SK-N-SH treated with all-trans-retinoic acid at 6 μM for 48 hours (cell line): Measurements from ENCODE around the gene UBR3.

Experiments used
- ATAC-seq: fragments of 200-7000 bp; cut with Tn5 transposase; 3 replicates; pipeline ENCODE4 v1.9.1; 2020; ENCODE audit warnings: mild to moderate bottlenecking, moderate library complexity
- BACH2 ChIP-seq: fragments of 250-450 bp; sonication (Bioruptor Pico); IDR thresholded peaks from 2 replicates; pipeline ENCODE4 v1.9.0; 2021; ENCODE audit warnings: mild to moderate bottlenecking, borderline replicate concordance
- ESRRG ChIP-seq: fragments of 250-450 bp; sonication (Bioruptor Pico); IDR thresholded peaks from 2 replicates; pipeline ENCODE4 v1.6.1; 2021; ENCODE audit warnings: mild to moderate bottlenecking
- GLIS3 ChIP-seq: fragments of 250-450 bp; sonication (Bioruptor Pico); IDR thresholded peaks from 2 replicates; pipeline ENCODE4 v1.5.0; 2020; ENCODE audit warnings: mild to moderate bottlenecking, moderate library complexity
- ISL1 ChIP-seq: fragments of 250-450 bp; sonication (Bioruptor Pico); IDR thresholded peaks from 2 replicates; pipeline ENCODE4 v2.1.2; 2022; ENCODE audit warnings: mild to moderate bottlenecking, moderate library complexity
- OSR1 ChIP-seq: fragments of 250-450 bp; sonication (Bioruptor Pico); IDR thresholded peaks from 2 replicates; pipeline ENCODE4 v1.8.0; 2022; ENCODE audit warnings: moderate library complexity, mild to moderate bottlenecking, inconsistent platforms
- TCF4 ChIP-seq: fragments of 250-450 bp; sonication (Bioruptor Pico); IDR thresholded peaks from 2 replicates; pipeline ENCODE4 v1.8.0; 2021; ENCODE audit warnings: mild to moderate bottlenecking, moderate library complexity, borderline replicate concordance
- TOX ChIP-seq: fragments of 250-450 bp; sonication (Bioruptor Pico); IDR thresholded peaks from 2 replicates; pipeline ENCODE4 v1.8.0; 2021; ENCODE audit warnings: mild to moderate bottlenecking, moderate library complexity, borderline replicate concordance
- ZC3H10 ChIP-seq: fragments of 250-450 bp; sonication (Bioruptor Pico); IDR thresholded peaks from 2 replicates; pipeline ENCODE4 v1.5.1; 2021; ENCODE audit warnings: mild to moderate bottlenecking, moderate library complexity
- ZFP3 ChIP-seq: fragments of 250-450 bp; sonication (Bioruptor Pico); IDR thresholded peaks from 2 replicates; pipeline ENCODE4 v1.5.0; 2020; ENCODE audit warnings: mild to moderate bottlenecking, moderate library complexity
- ZFP30 ChIP-seq: fragments of 450-650 bp; formaldehyde crosslinking; IDR thresholded peaks from 2 replicates; pipeline ENCODE4 v1.5.0; 2022; ENCODE audit warnings: mild to moderate bottlenecking, moderate library complexity
- ZNF565 ChIP-seq: fragments of 450-650 bp; formaldehyde crosslinking; conservative IDR thresholded peaks from 2 replicates; pipeline ENCODE4 v1.5.0; 2020; ENCODE audit warnings: low read depth, mild to moderate bottlenecking, moderate library complexity
- ZNF70 ChIP-seq: fragments of 450-650 bp; formaldehyde crosslinking; IDR thresholded peaks from 2 replicates; pipeline ENCODE4 v1.5.0; 2020; ENCODE audit warnings: mild to moderate bottlenecking, moderate library complexity
- TF ChIP-seq, protein P1 (sequence below): fragments of 250-450 bp; sonication (Bioruptor Pico); IDR thresholded peaks from 2 replicates; pipeline ENCODE4 v1.8.0; 2021; ENCODE audit warnings: low read depth, mild to moderate bottlenecking, moderate library complexity, borderline replicate concordance
- TF ChIP-seq, protein P2 (sequence below): fragments of 250-450 bp; sonication (Bioruptor Pico); IDR thresholded peaks from 2 replicates; pipeline ENCODE4 v1.5.1; 2021; ENCODE audit warnings: mild to moderate bottlenecking, moderate library complexity
- TF ChIP-seq, protein P3 (sequence below): fragments of 250-450 bp; sonication (Bioruptor Pico); IDR thresholded peaks from 2 replicates; pipeline ENCODE4 v1.5.1; 2020; ENCODE audit warnings: low read depth, mild to moderate bottlenecking, moderate library complexity
- TF ChIP-seq, protein P4 (sequence below): fragments of 250-450 bp; sonication (Bioruptor Pico); IDR thresholded peaks from 2 replicates; pipeline ENCODE4 v1.5.0; 2020; ENCODE audit warnings: mild to moderate bottlenecking, moderate library complexity

The UBR3 gene

DNA sequence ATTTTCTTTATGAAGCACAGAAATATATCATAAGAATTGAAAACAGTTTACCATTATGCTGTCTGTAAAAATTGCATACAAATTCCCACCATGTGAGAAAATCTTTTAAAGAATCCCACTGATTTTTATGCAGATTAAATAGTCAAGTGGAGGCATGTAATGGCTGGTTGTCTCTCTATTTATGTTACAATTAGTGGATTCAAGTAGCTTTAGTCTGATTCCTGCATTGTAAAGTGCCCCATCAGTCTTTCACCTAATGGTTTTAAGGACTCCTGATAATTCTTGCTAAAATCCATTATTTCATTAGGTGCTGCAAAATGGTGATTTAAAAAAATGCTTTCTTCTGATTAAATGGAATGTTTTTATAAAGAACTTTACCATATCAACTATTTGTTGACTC is 202.3 kb downstream of the UBR3 start (continued):
- TF ChIP-seq, protein P1, sequence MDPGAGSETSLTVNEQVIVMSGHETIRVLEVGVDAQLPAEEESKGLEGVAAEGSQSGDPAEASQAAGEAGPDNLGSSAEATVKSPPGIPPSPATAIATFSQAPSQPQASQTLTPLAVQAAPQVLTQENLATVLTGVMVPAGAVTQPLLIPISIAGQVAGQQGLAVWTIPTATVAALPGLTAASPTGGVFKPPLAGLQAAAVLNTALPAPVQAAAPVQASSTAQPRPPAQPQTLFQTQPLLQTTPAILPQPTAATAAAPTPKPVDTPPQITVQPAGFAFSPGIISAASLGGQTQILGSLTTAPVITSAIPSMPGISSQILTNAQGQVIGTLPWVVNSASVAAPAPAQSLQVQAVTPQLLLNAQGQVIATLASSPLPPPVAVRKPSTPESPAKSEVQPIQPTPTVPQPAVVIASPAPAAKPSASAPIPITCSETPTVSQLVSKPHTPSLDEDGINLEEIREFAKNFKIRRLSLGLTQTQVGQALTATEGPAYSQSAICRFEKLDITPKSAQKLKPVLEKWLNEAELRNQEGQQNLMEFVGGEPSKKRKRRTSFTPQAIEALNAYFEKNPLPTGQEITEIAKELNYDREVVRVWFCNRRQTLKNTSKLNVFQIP = no peak
- TF ChIP-seq ZC3H10 (CRISPR knock-in tag) (no peak), ESRRG (no peak), OSR1 (CRISPR knock-in tag) (no peak), ZFP3 (CRISPR knock-in tag) (no peak), GLIS3 (CRISPR knock-in tag) (no peak), BACH2 (CRISPR knock-in tag) (no peak), TOX (no peak)

DNA sequence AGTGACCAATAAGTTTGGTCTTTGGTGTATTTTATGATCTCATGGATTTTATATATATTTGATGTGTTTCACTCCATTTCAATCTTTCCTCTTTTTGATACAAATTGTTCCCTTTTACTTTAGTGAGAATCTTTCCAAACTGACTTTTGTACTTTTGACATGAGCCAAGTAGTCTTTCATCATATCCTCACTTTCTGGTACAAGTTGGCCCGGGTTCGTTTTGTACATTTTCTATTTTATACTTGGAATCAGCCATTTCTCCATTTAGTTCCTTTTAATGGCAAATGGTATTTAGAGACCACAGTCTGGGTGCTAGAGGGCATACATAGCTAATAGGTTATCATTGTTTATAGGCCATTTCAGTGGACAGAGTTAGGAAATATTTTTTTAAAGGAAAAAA is 202.8 kb downstream of the UBR3 start:
- no peak for ATAC-seq

DNA sequence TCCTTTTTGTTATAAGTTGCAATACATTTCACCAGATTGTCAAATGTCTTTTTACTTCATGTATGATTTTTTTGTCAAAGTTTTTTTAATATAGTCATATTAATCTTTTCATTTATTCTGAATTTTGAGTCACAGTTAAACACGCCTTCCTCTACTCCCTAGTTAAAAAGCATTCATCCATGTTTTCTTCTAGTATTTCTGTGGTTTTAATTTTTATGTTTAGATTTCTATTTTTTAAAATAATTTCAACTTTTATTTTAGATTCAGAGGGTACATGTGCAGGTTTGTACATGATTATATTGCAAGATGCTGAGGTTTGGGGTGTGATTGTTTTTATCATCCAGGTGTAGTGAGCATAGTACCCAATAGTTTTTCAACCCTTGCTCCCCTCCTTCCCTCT is 204.0 kb downstream of the UBR3 start:
- ATAC-seq = no peak
- TF ChIP-seq ZFP3 (CRISPR knock-in tag) (no peak), TCF4 (CRISPR knock-in tag) (no peak), ZNF565 (CRISPR knock-in tag) (no peak)
- TF ChIP-seq, all 23 proteins: peak for 0

More for the DNA sequence above, 202.8 kb downstream of the UBR3 start:
- no peak for TF ChIP-seq GLIS3 (CRISPR knock-in tag)
- no peak for TF ChIP-seq OSR1 (CRISPR knock-in tag)
- TF ChIP-seq, protein P2, sequence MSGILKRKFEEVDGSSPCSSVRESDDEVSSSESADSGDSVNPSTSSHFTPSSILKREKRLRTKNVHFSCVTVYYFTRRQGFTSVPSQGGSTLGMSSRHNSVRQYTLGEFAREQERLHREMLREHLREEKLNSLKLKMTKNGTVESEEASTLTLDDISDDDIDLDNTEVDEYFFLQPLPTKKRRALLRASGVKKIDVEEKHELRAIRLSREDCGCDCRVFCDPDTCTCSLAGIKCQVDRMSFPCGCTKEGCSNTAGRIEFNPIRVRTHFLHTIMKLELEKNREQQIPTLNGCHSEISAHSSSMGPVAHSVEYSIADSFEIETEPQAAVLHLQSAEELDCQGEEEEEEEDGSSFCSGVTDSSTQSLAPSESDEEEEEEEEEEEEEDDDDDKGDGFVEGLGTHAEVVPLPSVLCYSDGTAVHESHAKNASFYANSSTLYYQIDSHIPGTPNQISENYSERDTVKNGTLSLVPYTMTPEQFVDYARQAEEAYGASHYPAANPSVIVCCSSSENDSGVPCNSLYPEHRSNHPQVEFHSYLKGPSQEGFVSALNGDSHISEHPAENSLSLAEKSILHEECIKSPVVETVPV (CRISPR knock-in tag) = no peak
- TF ChIP-seq ISL1 (CRISPR knock-in tag) = no peak
- no peak for TF ChIP-seq ZFP30
- TF ChIP-seq ZNF70 (CRISPR knock-in tag) = no peak
- TF ChIP-seq, all 23 proteins: peak for 0

DNA sequence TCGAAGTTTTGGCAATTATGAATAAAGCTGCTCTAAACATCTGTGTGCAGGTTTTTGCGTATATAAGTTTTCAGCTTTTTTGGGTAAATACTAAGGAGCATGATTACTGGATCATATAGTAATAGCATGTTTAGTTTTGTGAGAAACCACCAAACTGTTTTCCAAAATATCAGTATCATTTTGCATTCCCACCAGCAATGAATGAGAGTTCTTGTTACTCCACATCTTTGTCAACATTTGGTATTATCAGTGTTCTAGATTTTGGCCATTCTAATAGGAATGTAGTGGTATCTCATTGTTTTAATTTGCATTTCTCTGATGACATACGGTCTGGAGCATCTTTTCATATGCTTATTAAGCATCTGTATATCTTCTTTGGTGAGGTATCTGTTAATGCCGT is 207.3 kb downstream of the UBR3 start:
- no peak for TF ChIP-seq TCF4 (CRISPR knock-in tag)
- no peak for TF ChIP-seq ZFP30
- no peak for TF ChIP-seq BACH2 (CRISPR knock-in tag)
- TF ChIP-seq ZNF565 (CRISPR knock-in tag) = no peak
- TF ChIP-seq, protein P3, sequence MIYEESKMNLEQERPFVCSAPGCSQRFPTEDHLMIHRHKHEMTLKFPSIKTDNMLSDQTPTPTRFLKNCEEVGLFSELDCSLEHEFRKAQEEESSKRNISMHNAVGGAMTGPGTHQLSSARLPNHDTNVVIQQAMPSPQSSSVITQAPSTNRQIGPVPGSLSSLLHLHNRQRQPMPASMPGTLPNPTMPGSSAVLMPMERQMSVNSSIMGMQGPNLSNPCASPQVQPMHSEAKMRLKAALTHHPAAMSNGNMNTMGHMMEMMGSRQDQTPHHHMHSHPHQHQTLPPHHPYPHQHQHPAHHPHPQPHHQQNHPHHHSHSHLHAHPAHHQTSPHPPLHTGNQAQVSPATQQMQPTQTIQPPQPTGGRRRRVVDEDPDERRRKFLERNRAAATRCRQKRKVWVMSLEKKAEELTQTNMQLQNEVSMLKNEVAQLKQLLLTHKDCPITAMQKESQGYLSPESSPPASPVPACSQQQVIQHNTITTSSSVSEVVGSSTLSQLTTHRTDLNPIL (CRISPR knock-in tag) = no peak
- ATAC-seq = no peak

DNA sequence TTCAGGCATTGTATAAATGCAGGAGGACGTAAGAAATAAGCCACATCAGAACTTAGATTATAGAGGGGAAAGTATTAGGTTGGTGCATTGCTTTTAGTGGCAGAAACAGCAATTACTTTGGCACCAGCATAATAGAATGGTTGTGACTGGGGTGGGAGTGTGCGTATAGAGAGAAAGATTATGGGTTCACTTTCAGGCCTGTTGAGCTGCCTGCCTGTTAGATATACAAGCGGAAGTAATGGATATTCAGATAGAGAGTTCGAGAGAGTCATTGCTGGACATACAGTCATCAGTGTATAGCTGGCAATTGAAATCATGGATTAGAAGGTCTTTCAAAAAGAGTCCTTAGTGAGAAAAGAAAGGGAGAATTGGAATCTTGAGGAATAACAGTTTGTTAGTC is 211.5 kb downstream of the UBR3 start:
- TF ChIP-seq, protein P1 = no peak
- TF ChIP-seq TCF4 (CRISPR knock-in tag) = no peak
- TF ChIP-seq ZFP30 = no peak
- TF ChIP-seq, protein P2 (CRISPR knock-in tag) = no peak
- TF ChIP-seq, protein P4, sequence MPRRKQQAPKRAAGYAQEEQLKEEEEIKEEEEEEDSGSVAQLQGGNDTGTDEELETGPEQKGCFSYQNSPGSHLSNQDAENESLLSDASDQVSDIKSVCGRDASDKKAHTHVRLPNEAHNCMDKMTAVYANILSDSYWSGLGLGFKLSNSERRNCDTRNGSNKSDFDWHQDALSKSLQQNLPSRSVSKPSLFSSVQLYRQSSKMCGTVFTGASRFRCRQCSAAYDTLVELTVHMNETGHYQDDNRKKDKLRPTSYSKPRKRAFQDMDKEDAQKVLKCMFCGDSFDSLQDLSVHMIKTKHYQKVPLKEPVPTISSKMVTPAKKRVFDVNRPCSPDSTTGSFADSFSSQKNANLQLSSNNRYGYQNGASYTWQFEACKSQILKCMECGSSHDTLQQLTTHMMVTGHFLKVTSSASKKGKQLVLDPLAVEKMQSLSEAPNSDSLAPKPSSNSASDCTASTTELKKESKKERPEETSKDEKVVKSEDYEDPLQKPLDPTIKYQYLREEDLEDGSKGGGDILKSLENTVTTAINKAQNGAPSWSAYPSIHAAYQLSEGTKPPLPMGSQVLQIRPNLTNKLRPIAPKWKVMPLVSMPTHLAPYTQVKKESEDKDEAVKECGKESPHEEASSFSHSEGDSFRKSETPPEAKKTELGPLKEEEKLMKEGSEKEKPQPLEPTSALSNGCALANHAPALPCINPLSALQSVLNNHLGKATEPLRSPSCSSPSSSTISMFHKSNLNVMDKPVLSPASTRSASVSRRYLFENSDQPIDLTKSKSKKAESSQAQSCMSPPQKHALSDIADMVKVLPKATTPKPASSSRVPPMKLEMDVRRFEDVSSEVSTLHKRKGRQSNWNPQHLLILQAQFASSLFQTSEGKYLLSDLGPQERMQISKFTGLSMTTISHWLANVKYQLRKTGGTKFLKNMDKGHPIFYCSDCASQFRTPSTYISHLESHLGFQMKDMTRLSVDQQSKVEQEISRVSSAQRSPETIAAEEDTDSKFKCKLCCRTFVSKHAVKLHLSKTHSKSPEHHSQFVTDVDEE (CRISPR knock-in tag) = no peak
- no peak for TF ChIP-seq TOX
- TF ChIP-seq, all 23 proteins: peak for 0

More for the DNA sequence above, 211.5 kb downstream of the UBR3 start:
- ATAC-seq = no peak
